GM18519 (cell line): ENCODE data around the gene ARHGAP20.
A peak's percentile ranks its signal among the peaks of the same experiment; 100 is the strongest.
"Not testable (repeated sequence)": the region's sequence is repeated elsewhere in the genome, so short reads cannot be mapped to it uniquely, and the experiment has no call there.

Experiments
- ATAC-seq: cut with Tn5 transposase; IDR thresholded peaks from one replicate; pipeline ENCODE4 v1.9.1; 2021; ENCODE audit warnings: mild to moderate bottlenecking, moderate library complexity; ENCODE audit not compliant: unreplicated experiment, low FRiP score

The ARHGAP20 gene

DNA sequence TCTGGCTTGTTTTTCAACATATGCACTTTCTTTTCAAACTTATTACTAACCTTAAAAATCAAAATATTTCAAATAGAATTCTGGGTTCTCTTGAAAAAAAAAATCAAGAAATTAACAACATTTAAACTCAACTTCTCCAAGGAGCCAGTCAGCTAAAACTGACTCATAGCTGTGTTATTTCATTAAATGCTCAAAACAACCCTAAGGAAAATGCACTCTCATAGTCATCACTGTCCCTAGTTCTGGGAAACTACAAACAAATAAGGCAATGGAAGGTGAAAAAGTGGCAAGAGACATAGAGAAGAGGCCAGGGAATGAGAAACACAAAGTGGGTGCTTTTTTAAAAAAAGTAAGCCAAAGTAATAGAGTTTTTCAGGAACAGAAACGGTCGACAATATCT lies 4.1 kb upstream of the ARHGAP20 start:
- no peak for ATAC-seq

DNA sequence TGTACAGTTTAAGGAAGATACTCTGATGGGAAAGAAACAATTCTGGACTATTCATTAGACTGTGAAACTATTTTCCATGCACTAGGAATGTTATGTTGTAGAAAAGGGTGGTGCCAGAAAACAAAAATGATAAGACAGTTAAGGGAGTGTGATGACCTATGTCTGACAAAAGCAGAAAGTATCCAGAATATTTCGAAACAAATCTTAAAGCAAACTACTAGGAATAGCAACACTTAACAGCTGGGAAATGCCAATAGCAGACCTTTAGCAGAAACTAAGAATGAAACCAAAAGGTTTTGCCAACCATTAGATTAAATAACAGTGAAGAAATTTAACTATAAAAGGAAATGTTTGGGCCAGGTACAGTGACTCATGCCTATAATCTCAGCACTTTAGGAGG lies 3.3 kb upstream of the ARHGAP20 start:
- no peak for ATAC-seq

DNA sequence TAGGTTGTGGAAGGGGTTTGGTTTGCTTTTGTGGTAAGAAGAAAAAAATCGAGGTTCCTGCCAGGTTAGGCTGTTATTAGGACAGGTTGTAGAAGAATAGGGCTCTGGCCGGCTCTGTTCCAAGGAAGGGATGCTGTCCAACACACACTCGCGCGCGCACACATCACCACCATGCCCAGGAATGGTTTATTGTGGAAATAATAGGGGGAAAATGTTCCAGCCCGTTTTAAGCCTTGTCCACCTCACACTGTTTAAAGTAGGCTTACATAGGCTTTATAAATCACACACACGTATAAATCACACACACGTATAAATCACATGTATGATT lies 1.2 kb upstream of the ARHGAP20 start:
- no peak for ATAC-seq

DNA sequence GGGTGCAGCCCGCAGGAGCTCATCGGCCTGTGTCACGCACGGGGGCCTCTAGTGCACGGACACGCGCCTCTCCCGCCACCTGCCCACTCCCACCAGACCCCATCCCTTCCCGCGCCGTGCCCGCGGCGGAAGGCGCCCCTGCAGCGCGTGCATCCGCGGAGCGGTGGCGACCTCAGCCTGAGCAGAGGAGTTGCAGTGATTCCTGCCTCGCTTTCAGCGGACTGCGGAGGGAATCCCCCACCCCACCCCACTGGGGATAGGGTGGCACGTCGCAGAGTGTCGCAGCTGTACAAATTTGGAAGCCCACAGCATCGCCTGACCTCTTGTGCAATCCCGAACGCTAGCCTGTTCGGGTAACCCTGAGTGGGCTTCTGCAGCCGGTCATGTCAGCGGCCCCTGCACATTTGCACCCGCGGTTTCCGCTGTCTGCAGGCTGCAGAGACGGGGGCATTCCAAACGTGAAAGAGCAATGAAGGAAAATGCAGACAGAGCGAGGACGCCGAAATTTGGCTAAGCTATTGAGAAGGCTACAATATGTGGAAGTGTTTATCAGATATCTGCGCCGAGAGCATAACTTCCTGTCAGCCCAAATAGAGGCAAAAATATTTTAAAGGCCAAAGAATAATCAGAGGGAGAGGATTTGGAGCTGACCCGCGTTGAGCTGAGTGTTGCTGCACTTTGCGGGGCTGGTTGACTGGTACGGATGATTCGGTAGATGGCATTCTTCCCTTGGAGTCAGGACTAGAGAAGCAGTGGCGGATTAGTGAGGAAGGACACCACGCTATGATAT lies 617 bp upstream of the ARHGAP20 start:
- ATAC-seq: peak; percentile 25

DNA sequence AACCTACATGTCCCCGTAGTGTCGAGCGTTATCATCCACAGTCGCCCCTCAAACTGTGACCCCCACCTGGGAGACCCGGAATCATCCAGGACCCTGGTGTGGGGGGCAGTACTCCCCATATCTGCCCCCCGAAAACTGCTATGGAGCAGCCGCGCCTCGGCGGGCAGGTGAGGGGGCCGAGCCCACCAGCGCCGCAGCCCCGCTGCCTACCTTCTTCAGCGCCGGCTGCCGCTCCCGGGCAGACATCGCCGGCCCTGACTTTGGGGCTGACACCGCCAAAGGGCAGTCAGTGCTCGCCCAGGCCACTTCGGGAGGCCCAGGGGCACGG lies 825 bp downstream of the ARHGAP20 start:
- no peak for ATAC-seq

DNA sequence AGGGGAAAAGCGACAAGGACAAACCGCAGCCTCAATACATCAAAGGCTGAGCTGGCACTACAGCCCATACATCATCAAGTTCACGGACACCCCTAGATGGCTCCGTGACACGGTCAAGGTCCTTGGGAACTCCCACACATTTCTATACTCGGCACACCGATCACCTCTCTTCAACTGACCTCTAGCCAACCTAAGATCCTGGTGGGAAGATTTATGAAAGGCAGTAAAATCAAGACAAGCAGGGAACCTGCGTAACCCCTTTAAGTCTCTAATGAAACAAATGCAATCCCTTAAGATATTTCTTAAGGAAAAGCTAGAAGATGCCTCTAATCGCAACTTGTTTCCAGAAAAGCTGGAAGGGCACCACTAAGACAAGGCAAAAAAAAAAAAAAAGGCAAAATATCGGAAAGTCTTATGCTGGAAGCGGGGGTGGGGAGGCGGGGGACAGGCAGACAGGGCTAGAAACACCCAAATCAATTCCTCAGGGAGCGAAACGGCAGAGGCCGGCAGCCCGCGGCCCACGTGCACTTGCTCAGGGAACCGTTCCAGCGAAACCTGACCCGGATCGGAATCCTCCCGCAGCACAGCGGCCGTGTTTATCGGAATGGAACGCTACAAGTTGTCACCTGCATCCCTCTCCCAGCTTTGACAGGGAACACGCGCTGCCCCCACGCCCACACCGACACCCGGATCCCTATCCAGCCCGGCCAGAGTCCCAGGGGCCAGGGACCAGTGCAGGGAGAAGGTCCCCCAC lies 1.4 kb downstream of the ARHGAP20 start:
- ATAC-seq: no peak

DNA sequence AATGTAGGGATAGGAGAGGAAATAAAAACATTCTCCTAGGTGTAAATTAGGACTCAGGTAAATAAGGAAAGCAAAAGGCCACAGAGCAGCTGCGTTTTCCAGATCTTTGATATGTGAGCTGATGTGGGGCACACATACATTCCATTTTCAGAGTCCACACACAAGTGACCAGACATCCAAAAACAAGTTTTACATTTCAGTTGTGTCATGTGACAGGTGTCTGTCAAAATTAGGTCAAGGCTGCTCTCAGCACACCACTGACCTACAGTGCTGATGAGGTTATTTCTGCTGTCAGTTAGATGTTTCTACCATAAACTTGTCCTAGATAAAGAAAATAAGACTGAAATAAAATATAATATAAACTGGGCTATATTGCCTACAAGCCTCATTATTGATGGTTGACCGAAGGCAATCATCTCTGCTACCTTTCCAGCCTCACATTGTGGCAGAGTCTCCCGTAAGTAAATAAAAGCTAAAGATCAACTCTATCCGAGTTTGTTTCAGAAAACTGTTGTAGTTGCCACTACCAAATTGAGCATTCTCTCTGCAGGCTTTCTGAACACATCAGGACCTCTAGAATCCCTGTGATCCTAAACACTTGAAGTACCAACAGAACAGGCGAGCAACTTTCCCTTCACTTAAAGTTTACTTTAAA lies 7.9 kb downstream of the ARHGAP20 start:
- no peak for ATAC-seq

DNA sequence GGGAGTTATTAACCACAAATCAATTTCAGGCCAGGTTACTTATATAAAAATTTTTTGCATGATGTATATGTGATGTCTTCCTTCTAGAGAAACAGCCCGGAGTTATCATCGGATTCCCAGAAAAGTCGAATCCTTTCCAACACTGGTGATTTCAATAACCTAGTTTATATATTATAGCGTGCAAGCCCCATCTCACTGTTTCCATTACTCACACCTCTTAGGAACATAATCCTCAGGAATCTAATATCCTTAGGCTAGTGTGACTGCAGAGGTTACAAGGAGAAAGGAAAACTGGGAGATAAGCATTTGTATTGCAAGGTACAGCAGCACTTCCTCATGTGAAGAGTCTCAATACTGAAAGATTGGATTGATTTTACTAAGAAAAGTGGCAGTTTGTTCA lies 20.3 kb downstream of the ARHGAP20 start:
- no peak for ATAC-seq

DNA sequence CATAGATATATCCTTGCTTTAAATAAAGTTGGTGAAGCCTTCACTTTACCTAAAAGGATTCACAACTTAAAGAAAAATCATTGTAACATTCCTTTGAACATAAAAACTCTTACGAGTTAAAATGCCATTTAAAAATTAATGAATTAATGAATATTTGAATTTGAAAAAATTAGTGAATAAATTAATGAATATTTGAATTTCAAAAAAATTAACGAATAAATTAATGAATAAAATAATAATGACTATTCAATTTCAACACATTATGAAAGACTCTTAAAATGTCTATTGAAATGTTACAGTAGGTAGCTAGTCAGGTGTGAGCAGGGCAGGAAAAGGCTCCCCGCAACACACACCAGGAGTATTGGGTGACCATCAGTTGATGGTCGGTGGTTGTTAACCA lies 22.9 kb downstream of the ARHGAP20 start:
- no peak for ATAC-seq

DNA sequence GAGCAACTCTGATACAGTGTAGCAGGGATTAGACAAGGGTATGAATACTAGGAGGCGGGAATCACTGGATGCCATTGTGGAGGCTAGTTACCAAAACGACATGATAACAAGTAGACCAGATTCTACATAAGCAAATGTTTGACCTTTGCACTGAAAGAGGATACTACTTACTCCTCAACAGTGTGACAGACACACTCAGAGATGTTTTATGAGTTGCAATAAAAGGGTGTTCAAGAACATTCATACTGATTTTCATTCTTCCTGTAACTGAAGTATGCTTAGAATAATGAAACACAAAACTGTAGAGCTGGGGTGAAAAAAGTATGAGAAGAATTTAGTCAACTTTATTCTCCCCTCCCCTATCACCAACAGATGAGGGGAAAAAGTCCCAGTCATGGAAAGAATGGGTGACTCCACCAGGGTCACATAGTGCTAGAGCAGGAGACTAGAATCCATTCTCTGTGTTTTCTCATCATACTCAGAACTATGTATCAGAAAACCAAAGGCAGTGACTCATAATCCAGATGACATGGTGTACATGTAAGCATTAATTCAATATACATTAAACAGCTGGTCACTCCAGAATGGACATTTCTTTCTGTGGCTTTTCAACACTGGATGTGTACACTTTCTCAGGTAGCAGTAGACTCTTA lies 32.8 kb downstream of the ARHGAP20 start:
- no peak for ATAC-seq

DNA sequence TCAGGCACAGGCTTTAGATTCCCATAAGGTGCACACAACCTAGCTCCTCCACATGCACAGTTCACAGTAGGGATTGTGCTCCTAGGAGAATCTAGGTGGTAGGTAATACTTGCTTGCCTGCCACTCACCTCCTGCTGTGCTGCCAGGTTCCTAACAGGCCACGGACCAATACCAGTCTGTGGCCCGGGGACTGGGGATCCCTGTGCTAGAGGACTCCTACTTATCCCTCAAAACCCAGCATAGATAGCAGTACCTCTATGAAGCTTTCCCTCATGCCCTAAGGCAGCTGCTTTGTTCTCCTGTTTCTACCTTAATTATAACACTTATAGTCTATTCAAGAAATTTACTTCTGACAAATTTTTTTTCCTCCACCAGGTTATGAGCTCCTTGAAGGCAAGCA lies 36.7 kb downstream of the ARHGAP20 start:
- ATAC-seq: no peak

DNA sequence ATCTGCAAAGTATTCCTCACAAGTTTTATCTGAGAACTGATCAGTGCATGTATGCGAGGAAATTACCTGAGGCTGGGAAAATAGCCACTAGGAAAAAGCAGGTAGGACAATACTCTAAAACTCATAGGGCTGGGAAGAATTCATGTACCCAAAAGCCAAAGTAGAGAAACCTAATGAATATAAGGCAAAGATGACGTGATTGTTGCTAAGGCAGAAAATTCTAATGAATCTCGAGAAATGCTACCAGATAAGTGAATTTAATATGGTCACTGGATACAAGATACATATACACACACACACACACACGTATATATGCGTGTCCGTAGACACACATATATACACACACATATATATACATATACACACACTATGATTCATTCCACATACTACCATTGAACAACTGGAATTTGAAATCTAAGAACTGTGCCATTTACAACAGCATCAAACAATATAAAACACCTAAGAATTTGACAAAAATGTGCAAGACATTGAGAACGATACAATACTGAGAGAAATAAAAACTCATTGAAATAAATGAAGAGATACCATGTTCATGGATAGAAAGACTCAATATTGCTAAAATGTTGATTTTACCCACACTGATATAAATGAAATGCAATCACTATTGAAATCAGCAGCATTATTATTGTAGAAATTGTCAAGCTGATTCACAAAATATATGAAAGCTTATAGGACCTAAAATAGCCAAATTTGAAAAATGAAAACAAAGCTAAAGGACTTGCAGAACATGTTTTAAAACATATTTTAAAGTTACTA lies 46.4 kb downstream of the ARHGAP20 start:
- no peak for ATAC-seq

DNA sequence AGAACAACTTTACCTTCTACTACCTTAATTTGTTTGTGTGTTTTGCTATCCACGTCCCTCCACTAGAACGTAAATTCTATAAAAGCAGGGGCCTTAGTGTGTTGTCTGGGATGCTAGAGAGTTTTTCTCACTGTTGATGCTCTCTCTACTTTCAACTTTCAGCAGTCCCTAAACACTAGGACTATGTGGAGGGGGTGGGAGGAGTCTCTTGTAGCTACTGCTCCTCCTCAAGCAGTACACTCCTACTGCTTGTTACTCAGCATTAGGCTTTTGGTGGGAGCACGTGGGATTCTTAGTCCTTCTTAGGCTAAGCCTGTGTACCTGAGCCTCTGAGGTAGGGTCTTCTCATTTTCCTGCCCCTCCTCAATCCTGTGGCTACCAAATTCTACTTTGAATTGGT lies 56.3 kb downstream of the ARHGAP20 start:
- ATAC-seq: no peak

DNA sequence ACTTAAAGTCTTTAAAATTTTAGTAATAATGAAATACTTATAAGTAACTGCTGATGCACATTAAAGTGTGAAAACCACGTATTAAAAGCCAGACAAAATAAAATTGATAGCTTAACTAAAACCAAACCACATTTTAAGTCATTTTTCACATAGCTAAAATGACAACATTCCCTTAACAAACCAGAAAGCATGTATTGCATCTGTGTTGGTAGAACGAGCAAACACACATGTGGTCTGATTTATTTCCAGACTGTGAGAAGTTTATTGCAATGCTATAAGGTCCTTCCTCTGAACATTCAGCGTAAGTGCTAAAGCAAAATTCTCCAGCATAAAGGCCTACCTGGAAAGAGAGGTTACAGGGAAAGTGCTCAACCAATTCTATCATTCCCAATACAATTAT lies 57.8 kb downstream of the ARHGAP20 start:
- ATAC-seq: no peak

DNA sequence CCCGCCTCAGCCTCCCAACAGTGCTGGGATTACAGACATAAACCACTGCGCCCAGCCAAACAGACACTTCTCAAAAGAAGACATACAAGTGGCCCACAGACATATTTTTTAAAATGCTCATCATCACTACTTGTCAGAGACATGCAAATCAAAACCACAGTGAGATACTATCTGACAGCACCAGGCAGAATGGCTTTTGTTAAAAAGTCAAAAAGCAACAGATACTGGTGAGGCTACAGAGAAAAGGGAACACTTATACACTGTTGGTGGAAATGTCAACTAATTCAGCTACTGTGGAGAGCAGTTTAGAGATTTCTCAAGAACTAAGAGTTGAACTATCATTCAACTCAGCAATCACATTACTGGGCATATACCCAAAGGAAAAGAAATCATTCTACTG lies 67.0 kb downstream of the ARHGAP20 start:
- ATAC-seq: no peak

DNA sequence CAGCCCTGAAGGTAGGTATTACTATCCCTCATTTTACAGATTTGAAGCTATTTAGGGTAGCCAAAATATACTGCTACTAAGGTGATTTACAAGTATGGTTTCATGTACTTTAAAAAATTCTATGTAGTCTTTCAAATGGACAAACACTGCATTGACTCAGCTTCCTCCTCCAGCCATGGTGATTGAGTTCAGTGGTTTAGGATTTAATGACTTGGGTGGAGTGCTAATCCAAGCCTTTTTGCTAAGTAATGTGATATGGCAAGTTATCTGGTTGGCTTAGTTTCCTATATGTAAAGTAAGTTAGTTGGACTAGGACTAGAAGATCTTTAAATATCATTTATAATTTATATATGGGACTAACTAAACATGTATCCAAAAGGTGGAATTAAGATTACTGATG lies 77.9 kb downstream of the ARHGAP20 start:
- ATAC-seq: no peak

DNA sequence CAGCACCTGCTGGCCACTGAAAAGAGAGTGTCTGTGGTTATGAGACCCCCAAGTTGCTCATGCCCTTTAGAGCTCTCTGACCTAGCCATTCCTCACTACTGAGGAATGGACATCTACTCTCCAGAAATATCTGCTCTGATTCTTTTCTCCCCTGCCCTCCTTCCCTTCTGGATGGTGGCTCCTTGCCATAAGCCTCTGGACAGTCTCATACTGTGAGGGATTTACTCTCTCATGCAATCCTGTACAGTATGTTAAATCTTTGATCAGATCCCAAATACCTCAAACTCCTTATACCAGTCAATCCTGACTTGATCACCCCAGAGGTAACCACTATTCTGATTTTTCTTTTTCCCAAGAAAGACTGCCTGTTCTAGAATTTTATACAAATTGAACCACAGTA lies 80.7 kb downstream of the ARHGAP20 start:
- no peak for ATAC-seq

DNA sequence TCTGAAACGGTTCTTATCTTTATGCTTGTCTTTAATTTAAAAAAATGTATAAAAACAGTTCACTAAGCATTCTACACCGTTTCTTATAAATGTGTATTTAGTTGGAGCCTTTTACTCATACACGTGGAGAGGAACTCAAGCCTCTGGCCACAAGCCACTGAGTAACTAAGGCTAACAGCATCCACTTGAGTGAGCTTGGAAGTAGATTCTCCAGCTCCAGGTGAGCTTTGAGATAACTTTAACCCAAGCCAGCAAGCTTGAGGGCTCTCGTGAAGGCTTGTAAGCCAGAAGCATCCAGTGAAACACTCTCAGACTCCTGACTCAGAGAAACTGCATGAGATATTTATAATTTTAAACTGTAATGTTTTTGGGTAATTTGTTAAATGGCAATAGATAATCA lies 82.6 kb downstream of the ARHGAP20 start:
- no peak for ATAC-seq

DNA sequence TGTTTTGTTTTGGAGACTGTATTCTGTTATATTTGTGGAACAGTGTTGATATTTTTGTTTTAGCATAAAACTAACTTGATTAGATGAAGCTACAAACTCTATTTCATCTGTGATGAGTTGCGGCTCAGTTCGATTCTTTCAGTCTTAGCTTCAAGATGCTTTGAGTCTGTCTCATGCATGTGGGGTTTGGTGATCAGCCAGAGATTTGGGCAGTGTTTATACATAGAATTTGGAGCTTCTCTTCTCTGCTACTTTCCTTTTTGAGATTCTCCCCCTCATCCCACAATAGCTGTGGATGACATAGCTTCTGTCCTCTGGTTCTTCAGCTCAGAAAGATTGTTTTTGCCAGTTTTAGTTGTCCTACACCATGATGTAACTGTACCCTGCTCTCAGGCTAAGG lies 90.4 kb downstream of the ARHGAP20 start:
- no peak for ATAC-seq

DNA sequence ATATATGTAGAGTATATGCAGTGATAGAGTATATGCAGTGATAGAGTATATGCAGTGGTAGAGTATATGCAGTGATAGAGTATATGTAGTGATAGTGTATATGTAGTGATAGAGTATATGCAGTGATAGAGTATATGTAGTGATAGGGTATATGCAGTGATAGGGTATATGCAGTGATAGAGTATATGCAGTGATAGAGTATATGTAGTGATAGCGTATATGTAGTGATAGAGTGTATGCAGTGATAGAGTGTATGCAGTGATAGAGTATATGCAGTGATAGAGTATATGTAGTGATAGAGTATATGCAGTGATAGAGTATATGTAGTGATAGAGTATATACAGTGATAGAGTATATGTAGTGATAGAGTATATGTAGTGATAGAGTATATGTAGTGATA lies 92.9 kb downstream of the ARHGAP20 start:
- ATAC-seq: not testable (repeated sequence)

DNA sequence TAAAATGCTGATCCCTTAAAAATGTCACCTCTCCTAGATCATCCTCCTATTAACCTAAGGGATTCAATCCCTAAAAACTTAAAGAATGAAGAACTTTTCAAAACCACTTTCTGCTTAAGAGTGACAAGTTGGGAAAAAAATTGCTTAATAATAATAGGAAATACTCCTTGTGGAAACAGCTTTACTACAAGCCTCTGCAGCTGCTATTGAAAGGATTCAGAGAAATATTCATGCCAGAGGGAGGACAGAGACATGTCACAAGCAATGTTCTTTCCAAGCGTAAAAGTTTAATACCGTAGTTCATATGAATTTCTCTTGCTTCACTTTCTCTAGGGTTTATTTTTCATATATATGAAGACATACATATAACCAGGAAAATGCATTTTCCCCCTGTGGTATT lies 98.2 kb downstream of the ARHGAP20 start:
- ATAC-seq: no peak
